Transverse colon (tissue), 3 donors: ENCODE measurements around the gene OSM.

Experiments used
- CTCF ChIP-seq, 5 experiments: fragments of 200-600 bp in 3 of 5; fragments of 450-650 bp in 2 of 5; sonication (generic) in 3 of 5; IDR thresholded peaks; 1 replicate in 2 of 5; 2 replicates in 3 of 5; pipeline ENCODE4 v1.5.1; 2016 to 2017; ENCODE audit warnings: antibody characterized with exemption in 5 of 5, inconsistent platforms in 3 of 5, mild to moderate bottlenecking in 2 of 5, moderate library complexity in 1 of 5
- POLR2A ChIP-seq: fragments of 450-650 bp; IDR thresholded peaks from one replicate; pipeline ENCODE4 v1.6.1; 2016; ENCODE audit warnings: antibody characterized with exemption, mild to moderate bottlenecking, moderate library complexity

- TF ChIP-seq POLR2A (no peak), CTCF (IDR thresholded peaks at IDR 0.05) (no peak)
Observed at GRCh38 chr22:30279932-30280331, 13.3 kb upstream of the OSM start.
